Neuronal stem cell (in vitro differentiated cells): ENCODE measurements around the gene SFXN2.

ENCODE experiments used
- DNase-seq: peaks from one replicate; pipeline ENCODE4 v3.0.0-alpha.2; 2013; ENCODE audit warnings: low spot score
- H2AFZ ChIP-seq: one replicate; pipeline ENCODE4 v1.6.1; 2013; ENCODE audit warnings: mild to moderate bottlenecking, low read length, inconsistent platforms
- H2AK5ac ChIP-seq: 2 replicates; pipeline ENCODE4 v1.6.1; 2013; ENCODE audit warnings: low read depth, mild to moderate bottlenecking, inconsistent platforms, low read length, moderate library complexity, mixed read lengths
- H2BK120ac ChIP-seq: 2 replicates; pipeline ENCODE4 v1.6.1; 2013; ENCODE audit warnings: low read depth, mild to moderate bottlenecking, inconsistent platforms, low read length, moderate library complexity, mixed read lengths
- H2BK12ac ChIP-seq: one replicate; pipeline ENCODE4 v1.6.1; 2013; ENCODE audit warnings: low read length, inconsistent platforms
- H2BK15ac ChIP-seq: 2 replicates; pipeline ENCODE4 v1.6.1; 2013; ENCODE audit warnings: mild to moderate bottlenecking, low read length, inconsistent platforms, mixed read lengths
- H2BK5ac ChIP-seq: one replicate; pipeline ENCODE4 v1.6.1; 2013; ENCODE audit warnings: inconsistent platforms, mild to moderate bottlenecking, low read length, moderate library complexity
- H3K14ac ChIP-seq: one replicate; pipeline ENCODE4 v1.6.1; 2013; ENCODE audit warnings: low read length, inconsistent platforms
- H3K18ac ChIP-seq: 2 replicates; pipeline ENCODE4 v1.6.1; 2013; ENCODE audit warnings: low read length, inconsistent platforms
- H3K23ac ChIP-seq: 2 replicates; pipeline ENCODE4 v1.6.1; 2013; ENCODE audit warnings: low read depth, mild to moderate bottlenecking, mixed read lengths, low read length, inconsistent platforms; ENCODE audit not compliant: poor library complexity
- H3K27ac ChIP-seq: replicated peaks from 3 replicates; pipeline ENCODE4 v1.5.1; 2013; ENCODE audit warnings: low read length, inconsistent platforms
- H3K27me3 ChIP-seq, 3 experiments: 2 replicates each; pipeline ENCODE4 v1.6.1; 2013; ENCODE audit warnings: low read length in 3 of 3, mild to moderate bottlenecking in 2 of 3, inconsistent platforms in 1 of 3, low read depth in 1 of 3, mixed read lengths in 1 of 3, moderate library complexity in 1 of 3; ENCODE audit not compliant: control insufficient read depth in 3 of 3, insufficient read depth in 3 of 3
- H3K36me3 ChIP-seq, 2 donors: replicated peaks in 1 of 2; 2 replicates each; pipeline ENCODE4 v1.6.1; 2013; ENCODE audit warnings: low read length in 2 of 2; ENCODE audit not compliant: control insufficient read depth in 2 of 2, insufficient read depth in 2 of 2
- H3K4ac ChIP-seq: 2 replicates; pipeline ENCODE4 v1.6.1; 2013; ENCODE audit warnings: inconsistent platforms, mild to moderate bottlenecking, low read length, moderate library complexity
- H3K4me1 ChIP-seq, 2 donors: 1 replicate in 1 of 2; 2 replicates in 1 of 2; pipeline ENCODE4 v1.6.1; 2013; ENCODE audit warnings: low read length in 2 of 2, low read depth in 1 of 2; ENCODE audit not compliant: control insufficient read depth in 2 of 2, insufficient read depth in 1 of 2
- H3K4me2 ChIP-seq: one replicate; pipeline ENCODE4 v1.6.1; 2013; ENCODE audit warnings: mild to moderate bottlenecking, low read length, inconsistent platforms; ENCODE audit not compliant: insufficient read depth, poor library complexity, severe bottlenecking
- H3K4me3 ChIP-seq, 2 donors: 2 replicates each; pipeline ENCODE4 v1.5.1; 2013; ENCODE audit warnings: low read length in 2 of 2, mild to moderate bottlenecking in 2 of 2, inconsistent platforms in 1 of 2, moderate library complexity in 1 of 2
- H3K79me1 ChIP-seq: one replicate; pipeline ENCODE4 v1.6.1; 2013; ENCODE audit warnings: low read depth, mild to moderate bottlenecking, inconsistent platforms, low read length, moderate library complexity
- H3K9ac ChIP-seq: one replicate; pipeline ENCODE4 v1.6.1; 2013; ENCODE audit warnings: mild to moderate bottlenecking, low read depth, low read length, inconsistent platforms; ENCODE audit not compliant: poor library complexity
- H3K9me3 ChIP-seq, 2 donors: replicated peaks in 1 of 2; 2 replicates each; pipeline versions ENCODE3 to v1.6.1; 2013; ENCODE audit warnings: low read length in 2 of 2, mild to moderate bottlenecking in 2 of 2, inconsistent platforms in 1 of 2, low read depth in 1 of 2, mixed read lengths in 1 of 2, moderate library complexity in 1 of 2; ENCODE audit not compliant: control insufficient read depth in 2 of 2, insufficient read depth in 1 of 2
- H4K8ac ChIP-seq: one replicate; pipeline ENCODE4 v1.6.1; 2013; ENCODE audit warnings: low read depth, mild to moderate bottlenecking, inconsistent platforms, low read length, moderate library complexity
- H4K91ac ChIP-seq: one replicate; pipeline ENCODE4 v1.6.1; 2013; ENCODE audit warnings: low read length, low read depth, mild to moderate bottlenecking, inconsistent platforms; ENCODE audit not compliant: poor library complexity
- WGBS, 2 donors: extraction: QIAGEN DNeasy Blood & Tissue Kit; methylation state at CpG; one replicate each; pipeline ENCODE4 v1.1.7; 2013; ENCODE audit warnings: missing lambda C conversion rate in 2 of 2, mixed read lengths in 1 of 2; ENCODE audit not compliant: insufficient read length in 2 of 2, insufficient replicate concordance in 1 of 2; ENCODE audit errors: extremely low coverage in 2 of 2; 5-methylcytosine and 5-hydroxymethylcytosine counted together

SFXN2 gene

DNA sequence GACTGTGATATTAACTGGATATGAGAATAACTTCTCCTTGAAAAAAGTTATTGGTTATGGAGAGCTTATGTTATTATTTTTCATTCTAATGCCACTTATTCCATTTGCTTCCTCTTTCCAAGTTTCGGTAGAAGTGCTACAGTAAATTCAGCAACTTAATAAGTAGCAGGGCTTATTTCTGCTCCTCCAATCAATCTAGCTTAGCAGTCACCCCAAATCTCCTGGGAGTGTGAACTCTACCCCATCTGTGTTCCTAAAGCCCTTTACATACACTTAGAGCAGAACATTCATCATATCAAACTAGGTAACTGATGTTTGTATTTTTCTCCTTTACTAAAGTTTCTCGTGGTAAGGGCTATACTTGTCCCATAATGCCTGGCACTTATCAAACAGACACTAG, 8.9 kb upstream of the SFXN2 start:
- no CpG with 5 or more reads among the region's 2 CpGs for WGBS, 2 donors
- H2BK12ac ChIP-seq, result no peak overlapping the region
- no peak overlapping the region for H3K4ac ChIP-seq
- H2BK120ac ChIP-seq, result no peak overlapping the region
- no peak overlapping the region for H2BK5ac ChIP-seq
- peaks cover 7 to 27% of the 10 kb centered on the region in 2 donors for H3K36me3 ChIP-seq
- no peak overlapping the region for H3K23ac ChIP-seq
- H3K4me2 ChIP-seq, result no peak overlapping the region
- peaks cover 1 to 2% of the 10 kb centered on the region in 2 donors for H3K4me1 ChIP-seq
- no peak overlapping the region for H2AK5ac ChIP-seq
- H3K14ac ChIP-seq, result no peak overlapping the region
- peaks cover 0 to 2% of the 10 kb centered on the region in 2 donors for H3K9me3 ChIP-seq
- no peaks in the 10 kb centered on the region for H3K27me3 ChIP-seq
- H3K9ac ChIP-seq, result no peak overlapping the region
- no peak for DNase-seq
- H3K4me3 ChIP-seq, result no peak overlapping the region
- H2BK15ac ChIP-seq, result no peak overlapping the region
- H3K79me1 ChIP-seq, result peaks cover 4% of the 10 kb centered on the region
- H4K91ac ChIP-seq, result no peak overlapping the region
- H3K18ac ChIP-seq, result no peak overlapping the region
- no peak overlapping the region for H4K8ac ChIP-seq
- no peak overlapping the region for H2AFZ ChIP-seq
- no peak overlapping the region for H3K27ac ChIP-seq

DNA sequence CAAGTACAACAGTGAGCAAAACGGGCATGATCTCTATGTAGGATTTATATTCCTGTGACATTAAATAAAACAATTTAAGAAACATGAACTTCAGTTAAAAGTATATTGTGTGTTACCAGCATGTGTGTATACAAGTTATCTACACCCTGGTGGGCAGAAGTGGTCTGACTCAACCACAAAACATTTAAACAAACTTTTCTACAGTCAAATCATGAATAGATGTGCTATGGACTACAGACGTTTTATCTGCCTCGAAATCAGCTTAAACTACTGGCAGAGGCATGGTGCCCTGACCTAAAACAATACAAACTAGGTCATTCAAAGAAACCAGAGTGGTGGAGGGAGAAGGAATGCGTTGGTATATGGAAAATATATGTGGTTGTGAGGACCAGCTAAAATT, 3.8 kb upstream of the SFXN2 start:
- no peak overlapping the region for H3K27ac ChIP-seq
- H4K91ac ChIP-seq, result no peak overlapping the region
- no peaks in the 10 kb centered on the region for H3K36me3 ChIP-seq
- no peak overlapping the region for H2BK15ac ChIP-seq
- H3K4ac ChIP-seq, result no peak overlapping the region
- WGBS, 2 donors, result 100% methylated on average over 1 of the region's 4 CpGs; no CpG with 5 or more reads in 1 of the 2 donors
- no peak overlapping the region for H2AK5ac ChIP-seq
- no peak overlapping the region for H3K23ac ChIP-seq
- no peak overlapping the region for H4K8ac ChIP-seq
- H2BK120ac ChIP-seq, result no peak overlapping the region
- no peaks in the 10 kb centered on the region for H3K27me3 ChIP-seq
- no peak overlapping the region for H2BK12ac ChIP-seq
- H3K4me1 ChIP-seq, result peaks cover 6 to 13% of the 10 kb centered on the region in 2 donors
- no peak overlapping the region for H3K18ac ChIP-seq
- no peak overlapping the region for H3K4me3 ChIP-seq
- no peak overlapping the region for H2BK5ac ChIP-seq
- no peak overlapping the region for H2AFZ ChIP-seq
- peaks cover 5% of the 10 kb centered on the region for H3K79me1 ChIP-seq
- H3K9ac ChIP-seq, result no peak overlapping the region
- H3K14ac ChIP-seq, result no peak overlapping the region
- no peak for DNase-seq
- no peaks in the 10 kb centered on the region for H3K9me3 ChIP-seq
- no peak overlapping the region for H3K4me2 ChIP-seq

DNA sequence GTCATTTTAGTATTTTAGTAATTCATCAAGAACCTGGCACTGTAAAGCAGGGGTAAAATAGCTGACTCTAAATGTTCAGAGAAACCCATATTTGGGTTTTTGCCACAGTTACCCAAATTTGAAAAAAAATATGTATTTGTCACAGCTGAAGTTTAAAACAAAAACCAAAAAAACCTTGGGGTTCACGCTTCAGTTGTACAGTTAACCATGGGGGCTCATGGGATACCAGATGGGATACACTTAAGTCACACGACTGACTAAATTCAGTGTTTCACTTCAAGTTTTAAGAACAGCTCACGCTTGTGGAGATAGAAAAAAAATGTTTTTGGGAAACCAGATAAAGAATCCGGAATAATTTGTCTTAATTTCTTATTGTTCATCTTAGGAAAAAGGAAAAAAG, 2.3 kb upstream of the SFXN2 start:
- no peak overlapping the region for H3K4ac ChIP-seq
- no peak overlapping the region for H2BK15ac ChIP-seq
- H2AFZ ChIP-seq, result no peak overlapping the region
- no peak overlapping the region for H3K9ac ChIP-seq
- H3K18ac ChIP-seq, result no peak overlapping the region
- DNase-seq, result no peak
- no peak overlapping the region for H3K4me3 ChIP-seq
- H2AK5ac ChIP-seq, result no peak overlapping the region
- no peak overlapping the region for H2BK120ac ChIP-seq
- WGBS, 2 donors, result no CpG with 5 or more reads among the region's 4 CpGs
- no peak overlapping the region for H3K4me2 ChIP-seq
- no peak overlapping the region for H3K27ac ChIP-seq
- no peak overlapping the region for H2BK5ac ChIP-seq
- H3K36me3 ChIP-seq, result peaks cover 0 to 3% of the 10 kb centered on the region in 2 donors
- H4K8ac ChIP-seq, result no peak overlapping the region
- no peaks in the 10 kb centered on the region for H3K9me3 ChIP-seq
- no peak overlapping the region for H4K91ac ChIP-seq
- H3K27me3 ChIP-seq, result no peaks in the 10 kb centered on the region
- H3K14ac ChIP-seq, result no peak overlapping the region
- peaks cover 7 to 13% of the 10 kb centered on the region in 2 donors for H3K4me1 ChIP-seq
- H3K23ac ChIP-seq, result no peak overlapping the region
- H2BK12ac ChIP-seq, result no peak overlapping the region
- H3K79me1 ChIP-seq, result peaks cover 5% of the 10 kb centered on the region

DNA sequence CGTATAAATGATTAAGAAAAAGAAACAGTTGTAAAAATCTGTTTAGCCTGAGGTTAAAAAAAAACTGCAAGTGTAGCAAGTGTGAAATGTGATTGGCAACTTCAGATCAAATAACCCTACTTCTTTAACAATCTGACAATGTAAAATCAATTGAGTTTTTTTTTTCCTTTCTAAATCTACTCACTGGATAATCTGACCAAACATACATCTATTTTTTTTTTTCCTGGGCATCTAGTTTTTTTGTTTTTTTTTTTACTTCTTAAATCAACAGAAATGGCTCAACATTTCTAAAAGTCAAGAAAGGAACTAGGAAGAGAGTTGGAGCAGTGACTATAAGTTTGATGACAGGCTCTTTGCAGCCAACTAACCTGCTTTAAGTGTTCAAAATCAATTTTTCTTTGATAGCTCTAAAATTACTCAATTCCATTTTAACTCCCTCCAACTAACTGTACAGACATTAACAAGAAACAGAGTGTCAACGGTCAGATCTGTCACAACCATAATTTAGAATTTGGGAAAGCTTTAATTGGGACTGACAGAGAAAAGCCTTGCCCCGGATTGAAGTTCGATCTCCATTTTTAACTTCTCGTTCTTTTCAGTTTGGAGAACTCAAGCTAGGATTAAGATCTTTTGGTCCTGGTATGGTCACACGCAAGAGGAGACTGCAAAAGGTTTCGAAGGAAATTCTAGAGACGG, 1.4 kb upstream of the SFXN2 start:
- H2BK5ac ChIP-seq, result no peak overlapping the region
- no peaks in the 10 kb centered on the region for H3K27me3 ChIP-seq
- H3K14ac ChIP-seq, result no peak overlapping the region
- no peak overlapping the region for H3K9ac ChIP-seq
- no peak overlapping the region for H2BK15ac ChIP-seq
- H3K23ac ChIP-seq, result no peak overlapping the region
- no peak overlapping the region for H3K18ac ChIP-seq
- no peak overlapping the region for H4K8ac ChIP-seq
- no peak for DNase-seq
- WGBS, 2 donors, result no CpG with 5 or more reads among the region's 8 CpGs
- H3K4ac ChIP-seq, result no peak overlapping the region
- peaks cover 11 to 18% of the 10 kb centered on the region in 2 donors for H3K4me1 ChIP-seq
- peaks cover 5% of the 10 kb centered on the region for H3K79me1 ChIP-seq
- no peak overlapping the region for H2AK5ac ChIP-seq
- H3K27ac ChIP-seq, result peak overlapping the region; percentile 97
- peak overlapping the region; percentile 82 for H3K4me2 ChIP-seq
- no peaks in the 10 kb centered on the region for H3K9me3 ChIP-seq
- H3K36me3 ChIP-seq, result peaks cover 0 to 12% of the 10 kb centered on the region in 2 donors
- H4K91ac ChIP-seq, result no peak overlapping the region
- H2BK12ac ChIP-seq, result no peak overlapping the region
- peak overlapping the region; percentile 89 for H2AFZ ChIP-seq
- no peak overlapping the region for H2BK120ac ChIP-seq
- H3K4me3 ChIP-seq, result peak overlapping the region; percentile 93 to 98
